Memory B cell (primary cell): ENCODE measurements around the gene ABCA3.
"Not testable (repeated sequence)": the region's sequence is repeated elsewhere in the genome, so short reads cannot be mapped to it uniquely, and the experiment has no call there.

ENCODE experiments used
- ATAC-seq: fragments of 150-1000 bp; cut with Tn5 transposase; 2 replicates; pipeline ENCODE4 v1.10.0; 2021; ENCODE audit warnings: low read depth, mild to moderate bottlenecking, moderate library complexity
- DNase-seq, 2 donors: peaks; one replicate each; pipeline ENCODE4 v3.0.0; 2022; ENCODE audit warnings: low spot score in 2 of 2
- H3K27ac Mint-ChIP-seq: one replicate; pipeline ENCODE4 v1.8.0; 2022; ENCODE audit warnings: mild to moderate bottlenecking, moderate library complexity, mixed read lengths
- H3K27me3 Mint-ChIP-seq: one replicate; pipeline ENCODE4 v1.8.0; 2022; ENCODE audit warnings: mixed read lengths
- H3K36me3 Mint-ChIP-seq: one replicate; pipeline ENCODE4 v1.8.0; 2022; ENCODE audit warnings: mild to moderate bottlenecking, mixed read lengths
- H3K4me1 Mint-ChIP-seq: one replicate; pipeline ENCODE4 v1.8.0; 2022; ENCODE audit warnings: mixed read lengths
- H3K4me3 Mint-ChIP-seq: one replicate; pipeline ENCODE4 v1.8.0; 2022; ENCODE audit warnings: mild to moderate bottlenecking, moderate library complexity, mixed read lengths
- H3K9me3 Mint-ChIP-seq: one replicate; pipeline ENCODE4 v1.8.0; 2022; ENCODE audit warnings: mixed read lengths

The ABCA3 gene

GRCh38 chr16:2256531-2257140 lies 83.9 kb downstream of the ABCA3 start:
- Mint-ChIP-seq H3K27ac (peak overlapping the region; percentile 72), H3K4me3 (no peak overlapping the region), H3K27me3 (no peaks in the 10 kb centered on the region), H3K9me3 (no peaks in the 10 kb centered on the region), H3K4me1 (peaks cover 8% of the 10 kb centered on the region), H3K36me3 (peaks cover 17% of the 10 kb centered on the region)
- DNase-seq (no peak), ATAC-seq (no peak)

DNA sequence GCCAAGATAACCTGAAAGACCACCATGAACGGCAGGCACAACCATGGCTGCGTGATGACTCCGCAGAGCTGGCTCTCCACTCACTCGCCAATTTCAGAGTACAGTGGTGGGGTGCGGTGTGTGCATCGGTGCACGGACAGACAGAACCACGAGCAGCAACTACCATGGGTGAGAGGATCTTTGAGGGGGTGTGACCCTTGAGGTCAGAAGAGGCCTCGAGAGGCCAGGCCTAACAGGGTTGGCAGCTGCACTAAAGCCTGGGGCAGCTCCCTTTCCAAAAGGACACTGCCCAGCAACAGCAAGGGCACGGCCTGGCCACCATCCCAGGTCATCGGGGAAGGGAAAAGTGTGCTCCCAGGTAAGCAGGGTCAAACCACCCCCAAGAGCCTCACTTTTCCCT lies 87.2 kb downstream of the ABCA3 start:
- H3K27ac Mint-ChIP-seq: peak overlapping the region; percentile 94
- no peak for ATAC-seq
- H3K9me3 Mint-ChIP-seq: no peaks in the 10 kb centered on the region
- peak overlapping the region; percentile 62 for H3K4me3 Mint-ChIP-seq
- no peak for DNase-seq
- H3K27me3 Mint-ChIP-seq: no peaks in the 10 kb centered on the region
- H3K4me1 Mint-ChIP-seq: peaks cover 8% of the 10 kb centered on the region
- H3K36me3 Mint-ChIP-seq: peaks cover 14% of the 10 kb centered on the region

DNA sequence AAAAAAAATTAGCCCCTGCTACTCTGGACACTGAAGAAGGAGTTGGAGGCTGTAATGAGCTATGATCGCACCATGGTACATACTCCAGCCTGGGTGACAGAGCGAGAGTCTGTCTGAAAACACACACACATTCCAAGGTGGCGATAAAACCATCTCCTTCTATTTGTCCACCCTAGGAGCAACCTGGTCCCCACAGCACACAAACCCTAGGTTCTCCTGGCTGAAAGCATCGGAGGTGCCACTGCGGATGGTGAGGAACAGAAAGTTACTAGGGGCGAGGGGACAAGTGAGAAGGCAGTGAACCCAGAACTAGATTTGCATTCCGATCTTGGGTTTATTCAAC lies 87.8 kb downstream of the ABCA3 start:
- H3K4me1 Mint-ChIP-seq: peaks cover 8% of the 10 kb centered on the region
- peak overlapping the region; percentile 94 for H3K27ac Mint-ChIP-seq
- DNase-seq: peak in 1 of 2 donors; percentile 31
- no peaks in the 10 kb centered on the region for H3K27me3 Mint-ChIP-seq
- peak overlapping the region; percentile 62 for H3K4me3 Mint-ChIP-seq
- H3K36me3 Mint-ChIP-seq: peaks cover 14% of the 10 kb centered on the region
- ATAC-seq: peak; percentile 36
- no peaks in the 10 kb centered on the region for H3K9me3 Mint-ChIP-seq

GRCh38 chr16:2251296-2252111 lies 89.0 kb downstream of the ABCA3 start, which contains the start of gene ECI1:
TSS of gene ECI1 (minus strand) at chr16:2251587. CDS start at chr16:2251566, 21 bp downstream.
- ATAC-seq: peak; percentile 79
- H3K27ac Mint-ChIP-seq: peak within 1 kb of the TSS; percentile 94
- peak within 1 kb of the TSS; percentile 88 for H3K4me3 Mint-ChIP-seq
- DNase-seq: peak; percentile 77 to 78
- H3K27me3 Mint-ChIP-seq: no peaks in the 10 kb centered on the region
- no peaks in the 10 kb centered on the region for H3K9me3 Mint-ChIP-seq
- peaks cover 9% of the 10 kb centered on the region for H3K36me3 Mint-ChIP-seq
- peaks cover 8% of the 10 kb centered on the region for H3K4me1 Mint-ChIP-seq

DNA sequence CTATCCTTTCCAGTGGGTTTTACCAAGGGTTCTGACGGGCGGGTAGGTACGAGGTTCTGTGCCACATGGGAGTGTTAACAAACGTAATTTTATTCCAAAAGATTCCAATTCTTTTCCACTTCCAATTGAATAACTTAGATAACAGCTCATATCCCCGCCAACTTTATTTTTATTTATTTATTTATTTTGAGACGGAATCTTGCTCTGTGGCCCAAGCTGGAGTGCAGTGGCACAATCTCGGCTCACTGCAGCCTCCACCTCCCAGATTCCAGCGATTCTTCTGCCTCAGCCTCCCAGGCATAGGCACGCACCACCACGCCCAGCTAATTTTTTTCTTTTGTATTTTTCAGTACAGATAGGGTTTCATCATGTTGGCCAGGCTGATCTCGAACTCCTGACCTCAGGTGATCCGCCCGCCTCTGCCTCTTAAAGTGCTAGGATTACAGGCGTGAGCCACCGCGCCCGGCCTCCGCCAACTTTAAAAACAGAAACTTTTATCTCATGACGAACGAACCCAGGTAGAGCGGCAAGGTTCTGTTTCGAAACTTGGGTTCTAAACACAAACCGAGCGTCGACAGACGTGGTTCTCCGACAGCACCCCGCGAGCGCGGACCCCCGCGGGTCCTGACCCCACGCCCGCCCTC lies 89.8 kb downstream of the ABCA3 start:
- H3K27ac Mint-ChIP-seq: peak overlapping the region; percentile 94
- H3K36me3 Mint-ChIP-seq: peaks cover 6% of the 10 kb centered on the region
- H3K4me3 Mint-ChIP-seq: peak overlapping the region; percentile 88
- no peak for DNase-seq
- ATAC-seq: peak; percentile 20
- peaks cover 8% of the 10 kb centered on the region for H3K4me1 Mint-ChIP-seq
- H3K9me3 Mint-ChIP-seq: no peaks in the 10 kb centered on the region
- no peaks in the 10 kb centered on the region for H3K27me3 Mint-ChIP-seq

DNA sequence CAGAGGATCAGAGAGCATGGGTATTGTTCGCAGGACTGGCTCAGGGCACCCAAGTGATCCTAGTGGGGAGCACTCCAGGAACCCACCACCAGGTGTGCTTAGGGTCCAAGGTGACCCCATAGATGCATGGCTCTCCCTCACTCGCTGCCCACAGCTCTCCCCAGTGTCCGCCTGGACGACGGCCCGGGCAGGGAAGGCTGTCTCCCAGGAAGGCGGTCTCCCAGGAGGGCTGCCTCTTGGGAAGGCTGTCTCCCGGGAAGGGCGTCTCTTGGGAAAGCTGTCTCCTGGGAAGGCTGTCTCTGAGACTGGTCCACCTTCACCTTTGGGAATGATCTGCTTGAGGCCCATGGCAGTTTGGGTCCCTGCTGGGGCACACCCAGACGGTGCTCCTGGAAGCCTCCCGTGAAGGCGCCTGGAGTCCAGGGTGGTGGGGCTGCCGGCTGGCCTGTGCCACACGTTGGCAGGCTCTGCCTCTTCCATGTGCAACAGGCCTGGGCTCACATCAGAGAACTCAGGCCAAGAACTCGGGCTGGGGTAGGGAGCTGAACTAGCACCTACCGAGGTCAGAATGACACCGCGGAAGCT lies 94.1 kb downstream of the ABCA3 start:
- no peak for ATAC-seq
- no peak overlapping the region for H3K27ac Mint-ChIP-seq
- peaks cover 10% of the 10 kb centered on the region for H3K36me3 Mint-ChIP-seq
- no peak overlapping the region for H3K4me3 Mint-ChIP-seq
- no peaks in the 10 kb centered on the region for H3K4me1 Mint-ChIP-seq
- H3K27me3 Mint-ChIP-seq: no peaks in the 10 kb centered on the region
- no peaks in the 10 kb centered on the region for H3K9me3 Mint-ChIP-seq
- DNase-seq: no peak

DNA sequence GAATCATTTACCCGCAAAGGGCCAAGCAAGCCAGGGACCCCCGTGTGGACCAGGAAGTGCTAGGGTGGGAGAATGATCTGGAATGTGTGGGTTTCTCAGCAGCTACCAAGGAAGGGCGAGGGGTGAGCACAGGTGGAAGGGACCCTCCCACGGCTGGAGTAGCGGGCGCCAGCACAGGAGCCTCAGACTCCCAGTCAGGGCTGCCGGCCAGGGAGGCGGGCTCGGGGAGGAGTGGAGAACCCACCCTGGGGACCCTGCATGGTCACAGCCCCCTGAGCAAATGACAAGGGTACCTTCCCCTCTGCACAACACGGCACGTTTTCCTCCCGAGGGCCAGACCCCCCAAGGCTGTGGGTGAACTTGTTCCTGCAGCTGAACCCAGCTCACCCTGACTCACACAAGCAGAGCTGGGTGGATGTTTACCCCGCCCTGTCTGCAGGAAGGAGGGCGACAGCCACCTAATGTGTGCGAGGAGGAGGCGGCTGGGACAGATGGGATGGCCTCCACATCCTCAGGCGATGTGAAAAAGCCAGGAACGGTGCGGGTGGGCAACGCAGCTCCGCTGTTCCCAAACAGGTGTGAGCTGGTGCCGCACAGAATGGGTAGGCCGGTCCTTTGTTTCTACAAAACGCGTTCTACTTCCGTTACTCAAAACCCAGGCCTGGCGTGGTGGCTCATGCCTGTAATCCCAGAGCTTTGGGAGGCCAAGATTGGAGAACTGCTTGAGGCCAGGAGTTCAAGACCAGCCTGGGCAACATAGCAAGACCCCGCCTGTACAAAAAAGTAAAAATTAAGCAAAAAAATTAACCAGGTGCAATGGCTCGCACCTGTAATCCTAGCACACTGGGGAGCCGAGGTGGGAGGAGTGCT lies 95.4 kb downstream of the ABCA3 start:
- H3K9me3 Mint-ChIP-seq: no peaks in the 10 kb centered on the region
- DNase-seq (no peak), ATAC-seq (no peak)
- H3K4me1 Mint-ChIP-seq: no peaks in the 10 kb centered on the region
- H3K4me3 Mint-ChIP-seq: no peak overlapping the region
- no peaks in the 10 kb centered on the region for H3K27me3 Mint-ChIP-seq
- peaks cover 10% of the 10 kb centered on the region for H3K36me3 Mint-ChIP-seq
- no peak overlapping the region for H3K27ac Mint-ChIP-seq

DNA sequence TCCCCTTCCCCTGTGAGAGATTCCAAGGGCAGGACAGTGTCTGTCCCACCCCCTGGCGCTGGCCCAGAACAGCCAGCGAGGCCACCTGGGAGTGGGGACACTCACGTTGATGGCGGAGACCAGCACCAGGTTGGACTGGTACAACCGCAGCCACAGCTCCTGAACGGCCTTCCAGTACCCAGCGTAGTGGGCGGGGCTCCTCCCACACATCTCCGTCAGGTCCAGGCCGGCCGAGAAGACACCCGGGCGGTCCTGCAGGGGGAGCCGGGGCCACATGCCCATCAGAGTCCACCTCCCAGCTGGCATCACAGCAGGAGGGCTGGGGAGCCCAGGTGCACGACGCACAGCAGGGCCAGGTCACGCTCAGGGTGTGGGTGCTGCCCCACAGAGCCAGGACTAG lies 96.2 kb downstream of the ABCA3 start:
- H3K4me1 Mint-ChIP-seq: no peaks in the 10 kb centered on the region
- H3K36me3 Mint-ChIP-seq: peaks cover 11% of the 10 kb centered on the region
- H3K27ac Mint-ChIP-seq: no peak overlapping the region
- ATAC-seq: no peak
- H3K27me3 Mint-ChIP-seq: no peaks in the 10 kb centered on the region
- no peaks in the 10 kb centered on the region for H3K9me3 Mint-ChIP-seq
- DNase-seq: no peak
- no peak overlapping the region for H3K4me3 Mint-ChIP-seq

GRCh38 chr16:2243781-2244180 lies 96.7 kb downstream of the ABCA3 start:
- no peak overlapping the region for H3K4me3 Mint-ChIP-seq
- no peak for ATAC-seq

DNA sequence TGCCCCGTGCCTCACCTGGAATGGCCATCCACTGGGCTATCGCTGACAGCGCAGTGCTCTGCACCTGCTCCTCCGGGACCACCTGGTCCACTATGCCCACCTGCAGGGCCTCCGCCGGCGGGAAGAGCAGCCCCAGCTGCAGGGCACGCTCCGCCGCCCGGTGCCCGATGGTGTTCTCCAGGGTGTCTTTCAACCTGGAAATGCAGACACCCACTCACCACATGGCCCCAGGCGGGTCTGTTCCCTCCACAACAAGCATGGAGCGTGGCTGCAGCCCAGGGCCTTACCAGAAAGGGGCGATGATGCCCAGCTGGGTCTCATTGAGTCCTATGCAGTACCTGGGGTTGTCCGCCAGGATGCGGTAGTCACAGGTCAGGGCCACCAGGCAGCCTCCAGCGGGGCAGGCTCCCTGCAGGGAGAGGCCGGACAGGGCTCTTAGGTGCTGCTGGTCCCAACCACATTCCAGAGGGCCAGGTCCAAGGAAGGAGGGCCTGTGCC lies 97.4 kb downstream of the ABCA3 start:
- no peak overlapping the region for H3K27ac Mint-ChIP-seq
- no peak overlapping the region for H3K4me3 Mint-ChIP-seq
- no peaks in the 10 kb centered on the region for H3K9me3 Mint-ChIP-seq
- no peak for ATAC-seq
- H3K36me3 Mint-ChIP-seq: peaks cover 11% of the 10 kb centered on the region
- no peaks in the 10 kb centered on the region for H3K4me1 Mint-ChIP-seq
- DNase-seq: no peak
- no peaks in the 10 kb centered on the region for H3K27me3 Mint-ChIP-seq

More at GRCh38 chr16:2243781-2244180, 96.7 kb downstream of the ABCA3 start:
- H3K27me3 Mint-ChIP-seq: no peaks in the 10 kb centered on the region
- no peak overlapping the region for H3K27ac Mint-ChIP-seq
- H3K9me3 Mint-ChIP-seq: no peaks in the 10 kb centered on the region
- no peak for DNase-seq
- H3K4me1 Mint-ChIP-seq: no peaks in the 10 kb centered on the region
- H3K36me3 Mint-ChIP-seq: peaks cover 11% of the 10 kb centered on the region

DNA sequence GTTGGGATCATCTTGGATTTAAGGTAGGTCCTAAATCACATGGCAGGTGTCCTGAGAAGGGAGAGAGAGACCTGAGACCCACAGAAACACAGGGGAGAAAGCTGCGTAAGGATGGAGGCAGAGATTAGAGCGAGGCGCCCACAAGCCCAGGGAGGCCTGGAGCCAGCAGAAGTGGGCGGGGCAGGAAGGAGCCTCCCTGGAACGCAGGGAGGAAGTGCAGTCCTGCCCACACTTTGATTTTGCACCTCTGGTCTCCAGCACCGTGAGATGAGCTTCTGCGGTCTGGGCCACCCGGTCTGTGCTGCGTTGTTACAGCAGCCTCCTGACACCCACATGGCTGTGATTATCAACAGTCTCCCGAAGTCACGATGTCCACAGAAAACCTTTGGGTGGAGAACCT lies 97.9 kb downstream of the ABCA3 start:
- H3K36me3 Mint-ChIP-seq: peaks cover 11% of the 10 kb centered on the region

GRCh38 chr16:2240331-2240730 lies 100.2 kb downstream of the ABCA3 start:
- not testable (repeated sequence) for ATAC-seq, H3K9me3 Mint-ChIP-seq
- H3K36me3 Mint-ChIP-seq: peaks cover 11% of the 10 kb centered on the region

More for the DNA sequence above, 97.9 kb downstream of the ABCA3 start:
- Mint-ChIP-seq H3K27me3 (no peaks in the 10 kb centered on the region), H3K9me3 (no peaks in the 10 kb centered on the region), H3K4me1 (no peaks in the 10 kb centered on the region), H3K27ac (no peak overlapping the region), H3K4me3 (no peak overlapping the region)
- ATAC-seq: no peak
- DNase-seq: no peak

More at GRCh38 chr16:2240331-2240730, 100.2 kb downstream of the ABCA3 start:
- not testable (repeated sequence) for H3K4me1 Mint-ChIP-seq, H3K27me3 Mint-ChIP-seq, H3K4me3 Mint-ChIP-seq, DNase-seq, H3K27ac Mint-ChIP-seq
